H54 (cell line): Measurements from ENCODE around the gene PPA2.

Experiments
- DNase-seq: peaks from one replicate; pipeline ENCODE4 v3.0.0; 2011; ENCODE audit warnings: low spot score, mixed read lengths; ENCODE audit not compliant: insufficient read length
- FAIRE-seq: peaks from 3 replicates; lab custom pipeline; 2011; peaks lifted over from hg19 to GRCh38; lab: Jason Lieb, UNC
- POLR2A ChIP-seq: IDR thresholded peaks from 2 replicates; pipeline ENCODE4 v1.6.1; 2011; ENCODE audit warnings: low read depth, mild to moderate bottlenecking, low read length

Gene PPA2

DNA sequence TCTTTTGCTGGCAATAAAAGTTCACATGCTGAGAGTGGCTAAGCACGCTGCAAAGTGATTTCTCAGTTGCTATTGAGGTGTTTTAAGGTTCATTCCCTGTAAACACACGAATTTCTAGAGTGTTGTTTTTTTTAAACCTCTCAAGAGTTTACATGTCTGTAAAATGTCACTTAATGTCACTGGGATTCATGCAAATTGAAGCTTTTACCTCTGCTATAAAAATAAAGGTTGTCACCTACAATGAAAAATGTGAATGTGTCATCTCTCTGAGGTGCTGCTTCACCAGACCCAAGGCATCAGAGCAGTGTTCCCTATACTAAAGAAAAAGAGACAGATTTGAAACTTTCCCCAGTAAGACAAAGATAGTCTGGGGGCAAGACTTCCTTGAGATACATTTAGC, 127.0 kb downstream of the PPA2 start:
- FAIRE-seq (no peak), DNase-seq (no peak)
- no peak for TF ChIP-seq POLR2A

DNA sequence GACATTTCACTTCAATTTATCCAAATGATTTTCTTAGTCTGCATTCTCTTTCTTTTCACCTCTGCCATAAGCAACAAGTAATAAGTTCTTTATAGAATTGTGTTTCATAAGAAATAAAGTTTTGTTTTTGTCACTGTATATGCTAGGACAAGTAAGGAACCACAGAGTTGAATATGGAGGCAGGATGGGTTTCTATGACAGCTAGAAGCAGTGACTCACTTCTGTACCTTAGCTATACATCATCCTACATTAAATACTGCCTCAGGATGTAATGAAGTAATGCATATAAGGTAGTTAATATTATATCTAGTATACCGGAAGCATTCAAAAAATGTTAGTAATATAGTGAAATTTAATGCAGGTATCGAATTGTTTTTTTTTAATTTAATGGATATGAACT, 128.0 kb downstream of the PPA2 start:
- FAIRE-seq (no peak), DNase-seq (no peak)
- TF ChIP-seq POLR2A, result no peak

- FAIRE-seq (no peak), DNase-seq (no peak)
- no peak for TF ChIP-seq POLR2A
Observed at GRCh38 chr4:105345358-105345757, 128.5 kb downstream of the PPA2 start.

- no peak for DNase-seq
- FAIRE-seq, result no peak
- TF ChIP-seq POLR2A, result no peak
Observed at GRCh38 chr4:105344141-105344540, 129.7 kb downstream of the PPA2 start.

GRCh38 chr4:105343146-105343931, 130.5 kb downstream of the PPA2 start:
- no peak for DNase-seq
- no peak for FAIRE-seq
- no peak for TF ChIP-seq POLR2A

- DNase-seq, result no peak
- FAIRE-seq, result no peak
- no peak for TF ChIP-seq POLR2A
Observed at GRCh38 chr4:105329081-105329480, 144.8 kb downstream of the PPA2 start.

GRCh38 chr4:105327956-105328355, 145.9 kb downstream of the PPA2 start:
- no peak for TF ChIP-seq POLR2A
- FAIRE-seq (no peak), DNase-seq (no peak)

- DNase-seq (no peak), FAIRE-seq (no peak)
- TF ChIP-seq POLR2A, result no peak
Observed at GRCh38 chr4:105327222-105327621, 146.6 kb downstream of the PPA2 start.
